Liver (tissue), 9 donors: ENCODE results near the gene RTF1. TPM values are rescaled to one million over a fixed set of nuclear protein-coding genes. Genes with fewer than 3 reads are reported as not detected.

ENCODE experiments used
- DNase-seq: peaks from one replicate; pipeline ENCODE4 v3.0.0-alpha.2; 2017; ENCODE audit warnings: low spot score
- H3K27ac ChIP-seq, 2 donors: one replicate each; pipeline ENCODE4 v1.7.0; 2013; ENCODE audit warnings: inconsistent platforms in 2 of 2, low read length in 2 of 2, control low read depth in 1 of 2, low read depth in 1 of 2, mild to moderate bottlenecking in 1 of 2
- H3K27me3 ChIP-seq, 4 donors: one replicate each; pipeline versions ENCODE4 v1.6.1 to v1.7.0; 2013; ENCODE audit warnings: low read length in 3 of 4, inconsistent platforms in 1 of 4, mild to moderate bottlenecking in 1 of 4, moderate library complexity in 1 of 4; ENCODE audit not compliant: control insufficient read depth in 4 of 4, insufficient read depth in 4 of 4
- H3K36me3 ChIP-seq, 4 donors: one replicate each; pipeline versions ENCODE4 v1.6.1 to v1.7.0; 2013; ENCODE audit warnings: low read length in 3 of 4, mild to moderate bottlenecking in 3 of 4, low read depth in 1 of 4, moderate library complexity in 1 of 4; ENCODE audit not compliant: control insufficient read depth in 4 of 4, insufficient read depth in 3 of 4
- H3K4me1 ChIP-seq, 4 donors: one replicate each; pipeline versions ENCODE4 v1.6.1 to v1.7.0; 2013; ENCODE audit warnings: low read length in 3 of 4, mild to moderate bottlenecking in 3 of 4, moderate library complexity in 1 of 4; ENCODE audit not compliant: control insufficient read depth in 4 of 4, insufficient read depth in 4 of 4
- H3K4me3 ChIP-seq, 3 donors: one replicate each; pipeline versions ENCODE4 v1.6.1 to v1.7.0; 2013; ENCODE audit warnings: low read length in 3 of 3, control low read depth in 1 of 3, low read depth in 1 of 3, mild to moderate bottlenecking in 1 of 3
- H3K9ac ChIP-seq, 2 donors: one replicate each; pipeline ENCODE4 v1.7.0; 2013; ENCODE audit warnings: low read length in 2 of 2, mild to moderate bottlenecking in 2 of 2, moderate library complexity in 2 of 2, control low read depth in 1 of 2, low read depth in 1 of 2
- H3K9me3 ChIP-seq, 4 donors: one replicate each; pipeline versions ENCODE4 v1.6.1 to v1.7.0; 2013; ENCODE audit warnings: low read length in 3 of 4; ENCODE audit not compliant: control insufficient read depth in 4 of 4
- CTCF ChIP-seq: fragments of 150-350 bp; IDR thresholded peaks from 2 replicates; pipeline ENCODE4 v1.5.1; 2017; ENCODE audit warnings: improper control_type of control experiment, low read depth, low read length; ENCODE audit not compliant: missing input control
- EGR1 ChIP-seq, 2 donors: IDR thresholded peaks; 2 replicates each; pipeline ENCODE4 v1.6.1; 2016 to 2018; ENCODE audit warnings: antibody characterized with exemption in 2 of 2, low read depth in 2 of 2
- FOXA1 ChIP-seq: IDR thresholded peaks from 2 replicates; pipeline ENCODE4 v1.6.1; 2016; ENCODE audit warnings: antibody characterized with exemption
- GABPA ChIP-seq, 2 donors: IDR thresholded peaks in 1 of 2; conservative IDR thresholded peaks in 1 of 2; 2 replicates each; pipeline ENCODE4 v1.6.1; 2016; ENCODE audit warnings: antibody characterized with exemption in 2 of 2, mild to moderate bottlenecking in 1 of 2, moderate library complexity in 1 of 2
- HNF4A ChIP-seq, 2 donors: conservative IDR thresholded peaks; 2 replicates each; pipeline ENCODE4 v1.6.1; 2016; ENCODE audit warnings: antibody characterized with exemption in 2 of 2, mild to moderate bottlenecking in 2 of 2
- HNF4G ChIP-seq: IDR thresholded peaks from 2 replicates; pipeline ENCODE4 v1.6.1; 2016; ENCODE audit warnings: antibody characterized with exemption
- JUND ChIP-seq, 2 donors: IDR thresholded peaks; 2 replicates each; pipeline ENCODE4 v1.6.1; 2016; ENCODE audit warnings: antibody characterized with exemption in 2 of 2
- MAX ChIP-seq: IDR thresholded peaks from 2 replicates; pipeline ENCODE4 v1.6.1; 2016; ENCODE audit warnings: antibody characterized with exemption
- NR2F2 ChIP-seq: IDR thresholded peaks from 2 replicates; pipeline ENCODE4 v1.6.1; 2016; ENCODE audit warnings: antibody characterized with exemption
- RAD21 ChIP-seq, 2 donors: IDR thresholded peaks; 2 replicates each; pipeline ENCODE4 v1.6.1; 2016; ENCODE audit warnings: antibody characterized with exemption in 2 of 2, mild to moderate bottlenecking in 2 of 2
- RXRA ChIP-seq, 2 donors: IDR thresholded peaks; 2 replicates each; pipeline ENCODE4 v1.6.1; 2017 to 2018; ENCODE audit warnings: antibody characterized with exemption in 2 of 2, mild to moderate bottlenecking in 1 of 2
- SP1 ChIP-seq: IDR thresholded peaks from 2 replicates; pipeline ENCODE4 v1.6.1; 2018; ENCODE audit warnings: antibody characterized with exemption, mild to moderate bottlenecking
- TAF1 ChIP-seq: conservative IDR thresholded peaks from 2 replicates; pipeline ENCODE4 v1.6.1; 2016; ENCODE audit warnings: antibody characterized with exemption, mild to moderate bottlenecking
- YY1 ChIP-seq: IDR thresholded peaks from 2 replicates; pipeline ENCODE4 v1.6.1; 2016; ENCODE audit warnings: antibody characterized with exemption, mild to moderate bottlenecking
- ZBTB33 ChIP-seq: IDR thresholded peaks from 2 replicates; pipeline ENCODE4 v1.6.1; 2016; ENCODE audit warnings: antibody characterized with exemption
- WGBS: extraction: QIAGEN DNeasy Blood & Tissue Kit; methylation state at CpG from one replicate; pipeline ENCODE4 v1.1.7; 2013; 5-methylcytosine and 5-hydroxymethylcytosine counted together
- polyA plus RNA-seq, 2 donors: library from polyadenylated mRNA; stranded (reverse) in 1 of 2; unstranded in 1 of 2; fragments of 200-250 nt in 1 of 2; fragments of >200 nt in 1 of 2; fragmentation: Nextera tagmentation in 1 of 2; extraction: Ambion mirVana in 1 of 2; gene quantifications; one replicate each; pipeline versions ENCODE4 v1.2.1 to v1.2.3, GENCODE V29; 2013 to 2015
- total RNA-seq, 2 donors: library from RNA; depleted of rRNA; stranded (reverse); fragments of >200 nt; gene quantifications; one replicate each; pipeline ENCODE4 v1.2.3, GENCODE V29; 2014
- TF ChIP-seq, protein P1 (sequence below): IDR thresholded peaks from 2 replicates; pipeline ENCODE4 v1.6.1; 2016; ENCODE audit warnings: antibody characterized with exemption, mild to moderate bottlenecking
- TF ChIP-seq, protein P2 (sequence below): IDR thresholded peaks from 2 replicates; pipeline ENCODE4 v1.6.1; 2016; ENCODE audit warnings: antibody characterized with exemption
- donor health status: healthy.
- donor health status: healthy.
- donor health status: healthy.
- donor health status: healthy.
- donor health status: healthy.

The RTF1 gene
- total and polyA plus RNA-seq, 4 donors: 8.3 to 37.7 (median 12.1) TPM

DNA sequence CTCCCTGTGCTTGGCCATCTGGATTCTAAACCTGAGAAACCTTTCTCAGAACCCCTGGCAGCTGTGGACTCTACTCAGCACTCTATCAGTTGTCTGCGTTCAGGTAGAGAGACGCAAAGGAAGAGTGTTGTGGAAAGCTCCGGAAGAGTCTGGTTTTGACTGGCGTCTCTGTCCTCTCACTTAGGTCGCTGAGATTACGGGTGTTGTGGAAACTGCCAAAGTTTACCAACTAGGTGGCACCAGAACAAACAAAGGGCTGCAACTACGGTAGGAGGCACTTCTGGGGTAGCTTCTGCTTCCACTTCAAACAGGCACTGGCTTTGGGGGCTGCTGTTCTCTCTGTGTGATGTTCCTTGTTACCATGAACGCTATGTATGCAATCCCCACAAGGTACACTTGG lies 57.5 kb downstream of the RTF1 start (continued):
- TF ChIP-seq, protein P1, sequence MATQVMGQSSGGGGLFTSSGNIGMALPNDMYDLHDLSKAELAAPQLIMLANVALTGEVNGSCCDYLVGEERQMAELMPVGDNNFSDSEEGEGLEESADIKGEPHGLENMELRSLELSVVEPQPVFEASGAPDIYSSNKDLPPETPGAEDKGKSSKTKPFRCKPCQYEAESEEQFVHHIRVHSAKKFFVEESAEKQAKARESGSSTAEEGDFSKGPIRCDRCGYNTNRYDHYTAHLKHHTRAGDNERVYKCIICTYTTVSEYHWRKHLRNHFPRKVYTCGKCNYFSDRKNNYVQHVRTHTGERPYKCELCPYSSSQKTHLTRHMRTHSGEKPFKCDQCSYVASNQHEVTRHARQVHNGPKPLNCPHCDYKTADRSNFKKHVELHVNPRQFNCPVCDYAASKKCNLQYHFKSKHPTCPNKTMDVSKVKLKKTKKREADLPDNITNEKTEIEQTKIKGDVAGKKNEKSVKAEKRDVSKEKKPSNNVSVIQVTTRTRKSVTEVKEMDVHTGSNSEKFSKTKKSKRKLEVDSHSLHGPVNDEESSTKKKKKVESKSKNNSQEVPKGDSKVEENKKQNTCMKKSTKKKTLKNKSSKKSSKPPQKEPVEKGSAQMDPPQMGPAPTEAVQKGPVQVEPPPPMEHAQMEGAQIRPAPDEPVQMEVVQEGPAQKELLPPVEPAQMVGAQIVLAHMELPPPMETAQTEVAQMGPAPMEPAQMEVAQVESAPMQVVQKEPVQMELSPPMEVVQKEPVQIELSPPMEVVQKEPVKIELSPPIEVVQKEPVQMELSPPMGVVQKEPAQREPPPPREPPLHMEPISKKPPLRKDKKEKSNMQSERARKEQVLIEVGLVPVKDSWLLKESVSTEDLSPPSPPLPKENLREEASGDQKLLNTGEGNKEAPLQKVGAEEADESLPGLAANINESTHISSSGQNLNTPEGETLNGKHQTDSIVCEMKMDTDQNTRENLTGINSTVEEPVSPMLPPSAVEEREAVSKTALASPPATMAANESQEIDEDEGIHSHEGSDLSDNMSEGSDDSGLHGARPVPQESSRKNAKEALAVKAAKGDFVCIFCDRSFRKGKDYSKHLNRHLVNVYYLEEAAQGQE: no peak
- TF ChIP-seq JUND (IDR thresholded peaks at IDR 0.05): no peak
- peak in 1 of 2 donors; percentile 50 for TF ChIP-seq RXRA (IDR thresholded peaks at IDR 0.05)
- no peak for TF ChIP-seq GABPA (IDR thresholded peaks at IDR 0.05 in 1 of 2, conservative IDR thresholded peaks at IDR 0.05 in 1 of 2)

DNA sequence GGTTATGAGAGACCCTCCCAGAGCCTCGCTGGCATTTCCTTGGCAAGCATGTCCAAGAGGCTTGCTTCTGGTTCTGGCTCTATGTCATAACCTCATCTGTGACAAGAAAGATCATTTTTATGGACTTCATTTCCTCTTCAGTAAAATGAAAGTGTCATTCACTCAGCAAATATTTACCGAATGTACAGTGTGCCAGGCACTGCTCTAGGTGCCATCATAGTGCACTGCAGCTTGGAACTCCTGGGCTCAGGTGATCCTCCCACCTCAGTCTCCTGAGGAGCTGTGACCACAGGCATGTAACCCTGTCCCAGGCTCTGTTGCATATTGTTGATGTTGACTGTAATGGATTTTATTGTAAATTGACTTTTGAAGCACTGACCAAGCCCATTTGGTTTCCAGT lies 58.0 kb downstream of the RTF1 start:
- Histone ChIP-seq H3K9ac (no peak overlapping the region), H3K27ac (peak overlapping the region in 1 of 2 donors; percentile 63)

More for the DNA sequence above, 58.0 kb downstream of the RTF1 start:
- TF ChIP-seq YY1: no peak
- TF ChIP-seq FOXA1: no peak
- TF ChIP-seq SP1: no peak
- TF ChIP-seq NR2F2: no peak
- no peak for TF ChIP-seq EGR1 (IDR thresholded peaks at IDR 0.05; ENCODE audit: low read depth in 2 of 2)
- no peak for TF ChIP-seq MAX
- TF ChIP-seq, protein P1: no peak
- TF ChIP-seq TAF1: no peak
- TF ChIP-seq HNF4G: no peak
- no peak for TF ChIP-seq RAD21 (IDR thresholded peaks at IDR 0.05)
- TF ChIP-seq CTCF: no peak
- TF ChIP-seq HNF4A (conservative IDR thresholded peaks at IDR 0.05): no peak
- TF ChIP-seq ZBTB33: no peak
- no peak for TF ChIP-seq GABPA (IDR thresholded peaks at IDR 0.05 in 1 of 2, conservative IDR thresholded peaks at IDR 0.05 in 1 of 2)
- TF ChIP-seq, protein P2, sequence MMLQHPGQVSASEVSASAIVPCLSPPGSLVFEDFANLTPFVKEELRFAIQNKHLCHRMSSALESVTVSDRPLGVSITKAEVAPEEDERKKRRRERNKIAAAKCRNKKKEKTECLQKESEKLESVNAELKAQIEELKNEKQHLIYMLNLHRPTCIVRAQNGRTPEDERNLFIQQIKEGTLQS: no peak
- Histone ChIP-seq H3K9me3 (no peaks in the 10 kb centered on the region), H3K4me1 (peaks cover 4 to 11% (median 9%) of the 10 kb centered on the region in 4 donors), H3K4me3 (no peak overlapping the region), H3K36me3 (peaks cover 8 to 61% (median 53%) of the 10 kb centered on the region in 4 donors), H3K27me3 (no peaks in the 10 kb centered on the region)
- DNase-seq: no peak
- WGBS: 57% methylated on average over 2 of the region's 2 CpGs
